GM21825 (cell line): ENCODE data around the gene NPB.

Experiments
- ATAC-seq: cut with Tn5 transposase; IDR thresholded peaks from one replicate; pipeline ENCODE4 v1.9.1; 2021; ENCODE audit warnings: mild to moderate bottlenecking, moderate library complexity; ENCODE audit not compliant: unreplicated experiment

The NPB gene

DNA sequence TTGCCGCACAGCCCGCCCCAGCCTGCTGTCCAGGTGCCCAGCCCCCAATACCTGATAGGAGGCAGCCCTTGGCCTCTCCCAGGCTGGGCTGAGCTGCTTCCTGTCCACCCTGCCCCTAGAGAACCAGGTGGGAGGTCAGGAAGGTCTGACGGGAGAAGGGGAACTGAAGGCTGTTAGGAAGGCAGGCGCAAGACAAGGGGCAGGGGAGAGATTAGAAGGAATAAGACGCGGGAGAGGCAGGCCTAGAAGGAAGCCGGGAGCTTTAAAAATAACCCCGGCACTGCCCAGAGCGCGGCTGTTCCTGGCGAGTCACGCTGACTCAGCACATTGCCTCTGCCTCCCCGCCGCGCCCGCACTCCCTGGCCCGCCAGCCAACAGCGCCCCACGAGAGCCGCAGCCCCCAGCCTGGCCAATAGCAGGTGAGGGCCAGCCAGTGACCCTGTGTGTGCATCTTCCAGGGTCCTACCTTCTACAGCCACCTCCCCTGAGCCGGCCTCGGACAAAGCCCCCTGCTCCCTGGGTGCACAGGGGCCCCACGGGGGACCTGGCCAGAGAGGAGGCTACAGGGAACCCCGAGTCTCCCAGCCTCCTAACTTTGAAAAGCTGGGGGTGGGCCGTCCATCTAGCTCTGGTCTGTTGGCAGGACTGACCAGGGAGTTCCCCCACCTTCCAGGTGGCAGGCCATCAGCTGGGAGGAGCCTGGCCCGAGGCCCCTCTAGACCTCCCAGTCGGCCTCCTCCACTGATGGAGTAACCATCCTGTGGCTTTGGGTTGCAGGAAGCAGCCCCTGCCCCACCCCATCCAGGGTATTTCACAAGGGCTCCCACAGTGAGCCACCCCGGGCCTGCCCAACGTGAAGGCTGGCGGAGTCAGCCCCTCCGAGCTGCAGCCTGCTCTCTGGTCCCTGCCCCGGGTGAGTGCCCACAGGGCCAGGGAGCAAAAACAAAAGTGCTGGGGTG is 21.5 kb downstream of the NPB start:
- ATAC-seq, result no peak

- ATAC-seq, result no peak
These were observed 22.8 kb downstream of the NPB start for GRCh38 chr17:81924557-81925532.

GRCh38 chr17:81925860-81926450 is 23.9 kb downstream of the NPB start:
- no peak for ATAC-seq

- peak; percentile 16 for ATAC-seq
These were observed 24.6 kb downstream of the NPB start for GRCh38 chr17:81926451-81927151.

DNA sequence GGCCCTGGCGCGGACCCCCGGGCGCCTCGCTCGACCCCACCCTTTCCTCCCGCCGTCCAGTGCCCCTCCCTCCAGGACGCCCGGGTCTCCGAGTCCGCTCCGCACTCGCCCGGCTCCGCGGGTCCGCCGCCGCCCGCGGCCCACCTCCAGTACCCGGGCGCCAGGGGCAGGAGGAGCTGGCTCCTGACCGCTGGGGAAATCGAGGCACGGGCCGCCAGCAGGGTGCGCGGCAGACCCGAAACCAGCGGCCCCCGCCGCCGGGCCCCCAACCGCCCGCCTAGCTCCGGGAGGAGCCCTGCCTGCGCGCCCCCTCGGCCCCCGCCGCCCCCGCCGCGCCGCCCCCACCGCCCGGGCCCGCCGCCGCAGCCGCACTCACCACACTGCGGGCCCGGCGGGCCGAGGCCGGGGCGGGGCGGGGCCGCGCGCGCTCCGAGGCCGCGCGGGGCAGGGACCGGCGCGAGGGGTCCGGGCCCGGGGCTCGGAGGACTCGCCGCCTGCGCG is 25.2 kb downstream of the NPB start:
- ATAC-seq, result no peak

- ATAC-seq, result peak; percentile 41
These were observed 25.9 kb downstream of the NPB start, which contains the start of gene MAFG for GRCh38 chr17:81927653-81928543. TSS of gene MAFG (minus strand) at chr17:81927735. CDS start at chr17:81923185, 4,550 bp downstream.

- no peak for ATAC-seq
These were observed 26.7 kb downstream of the NPB start for GRCh38 chr17:81928544-81929252.

GRCh38 chr17:81929253-81930141 is 27.5 kb downstream of the NPB start:
- ATAC-seq, result no peak

DNA sequence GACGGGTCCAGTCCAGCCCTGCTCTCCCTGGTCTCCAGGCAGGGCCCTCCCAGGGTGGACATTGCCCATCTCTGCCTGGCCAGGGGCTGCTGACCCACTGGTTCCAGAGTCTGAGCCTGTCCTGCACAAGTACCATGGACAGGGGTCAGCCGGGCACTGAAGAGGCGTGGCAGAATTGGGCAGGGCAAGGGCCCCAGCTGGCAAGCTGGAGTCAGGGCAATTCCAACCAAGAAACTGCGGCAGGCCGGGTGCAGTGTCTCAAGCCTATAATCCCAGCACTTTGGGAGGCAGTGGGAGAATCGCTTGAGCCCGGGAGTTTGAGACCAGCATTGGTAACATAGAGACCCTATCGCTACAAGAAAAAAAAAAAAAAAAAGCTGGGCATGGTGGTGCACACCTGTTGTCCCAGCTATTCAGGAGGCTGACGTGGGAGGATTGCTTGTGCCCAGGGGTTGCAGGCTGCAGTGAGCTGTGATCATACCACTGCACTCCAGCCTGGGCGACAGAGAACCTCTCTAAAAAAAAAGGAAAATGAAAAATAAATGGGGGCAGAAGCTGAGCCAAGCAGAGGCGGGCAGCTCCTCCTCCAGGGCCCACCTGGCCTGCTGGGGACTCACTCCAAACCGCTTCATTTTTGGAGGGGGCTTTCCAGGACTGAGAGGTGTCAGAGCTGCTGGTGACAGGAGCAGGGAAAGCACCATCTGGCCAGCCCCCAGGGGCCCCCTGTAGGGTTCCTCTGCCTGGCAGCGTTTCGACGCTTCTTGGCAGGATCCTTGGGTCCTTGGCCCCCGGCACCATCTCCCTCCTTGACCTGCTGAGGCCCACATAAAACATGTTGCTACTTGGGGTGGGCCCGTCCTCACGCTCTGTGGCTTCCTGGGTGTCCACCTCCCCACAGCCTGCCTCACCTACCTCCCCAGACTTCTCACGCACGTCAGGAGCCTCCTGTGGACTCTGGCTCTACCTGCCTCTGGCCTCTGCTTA is 28.4 kb downstream of the NPB start:
- ATAC-seq, result no peak

GRCh38 chr17:81931189-81931556 is 29.1 kb downstream of the NPB start:
- no peak for ATAC-seq

- ATAC-seq, result no peak
These were observed 29.7 kb downstream of the NPB start for GRCh38 chr17:81931557-81932332.

GRCh38 chr17:81932333-81932983 is 30.4 kb downstream of the NPB start:
- no peak for ATAC-seq

DNA sequence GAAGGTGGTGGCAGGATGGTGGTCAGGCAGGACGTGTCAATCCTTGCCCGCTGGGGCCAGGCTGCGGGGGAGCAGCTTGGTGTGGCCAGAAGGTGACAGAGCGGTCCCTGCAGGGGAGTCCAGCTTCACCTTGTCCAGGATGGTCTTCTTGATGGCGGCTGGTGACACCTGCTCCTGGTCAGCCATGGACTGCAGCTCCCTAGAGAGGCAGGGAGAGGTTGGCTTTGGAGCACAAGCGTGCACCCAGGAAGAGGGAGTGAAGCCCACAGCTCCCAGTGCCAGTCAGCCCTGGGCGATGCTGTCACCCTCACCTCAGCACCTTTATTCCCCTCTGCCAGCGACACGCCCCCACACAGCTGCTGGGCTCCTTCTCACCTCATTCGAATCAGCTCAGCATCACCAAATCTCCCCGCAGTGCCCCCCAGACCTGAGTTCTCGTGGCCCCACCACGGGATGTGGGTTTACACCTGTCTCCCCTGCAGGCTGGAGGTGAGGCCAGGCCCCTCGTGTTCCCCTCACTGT is 31.2 kb downstream of the NPB start:
- no peak for ATAC-seq

DNA sequence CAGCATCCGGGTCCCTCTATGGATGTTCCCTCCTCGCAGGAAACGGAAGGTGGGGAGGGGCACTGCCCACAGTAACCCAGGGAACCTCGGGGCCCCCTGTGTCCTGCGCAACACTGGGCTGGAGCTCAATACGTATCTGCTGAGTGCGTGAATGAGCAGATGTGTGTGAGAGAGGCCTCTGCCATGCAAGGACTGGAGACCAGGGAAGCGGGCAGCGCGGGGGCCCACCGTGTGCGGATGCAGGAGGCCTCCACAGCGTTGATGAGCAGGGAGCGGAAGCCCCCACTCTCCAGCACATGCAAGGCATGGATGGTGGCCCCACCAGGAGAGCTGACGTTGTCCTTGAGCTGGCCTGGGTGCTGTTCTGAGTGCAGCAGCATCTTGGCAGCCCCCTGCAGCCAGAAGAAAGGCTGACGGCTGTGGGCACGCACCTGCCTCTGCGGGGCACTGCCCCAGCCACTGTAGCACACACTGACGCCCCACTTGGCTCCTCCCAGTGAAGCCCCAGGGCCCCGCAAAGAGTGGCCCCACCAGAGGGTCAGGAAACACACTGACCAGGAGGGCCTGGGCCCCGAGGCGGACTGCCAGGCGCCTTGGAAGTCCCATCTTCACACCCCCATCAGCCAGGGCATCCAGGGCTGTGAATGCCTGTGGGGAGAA is 32.2 kb downstream of the NPB start:
- ATAC-seq, result no peak
